SK-N-SH treated with all-trans-retinoic acid at 6 μM for 48 hours (cell line): Measurements from ENCODE around the gene CISD3.

Experiments used
- ARNTL ChIP-seq: fragments of 450-650 bp; formaldehyde crosslinking; IDR thresholded peaks from 2 replicates; pipeline ENCODE4 v1.5.0; 2020; ENCODE audit warnings: low read depth, mild to moderate bottlenecking, moderate library complexity, borderline replicate concordance
- ISL1 ChIP-seq: fragments of 250-450 bp; sonication (Bioruptor Pico); IDR thresholded peaks from 2 replicates; pipeline ENCODE4 v2.1.2; 2022; ENCODE audit warnings: mild to moderate bottlenecking, moderate library complexity
- OSR1 ChIP-seq: fragments of 250-450 bp; sonication (Bioruptor Pico); IDR thresholded peaks from 2 replicates; pipeline ENCODE4 v1.8.0; 2022; ENCODE audit warnings: moderate library complexity, mild to moderate bottlenecking, inconsistent platforms
- PATZ1 ChIP-seq: fragments of 250-450 bp; sonication (Bioruptor Pico); IDR thresholded peaks from 2 replicates; pipeline ENCODE4 v1.8.0; 2020; ENCODE audit warnings: mild to moderate bottlenecking, moderate library complexity, borderline replicate concordance
- SNAI2 ChIP-seq: fragments of 250-450 bp; sonication (Bioruptor Pico); IDR thresholded peaks from 2 replicates; pipeline ENCODE4 v1.5.0; 2020; ENCODE audit warnings: mild to moderate bottlenecking, moderate library complexity

- TF ChIP-seq SNAI2 = no peak
- TF ChIP-seq PATZ1 (CRISPR knock-in tag) = no peak
- no peak for TF ChIP-seq ISL1 (CRISPR knock-in tag)
- TF ChIP-seq OSR1 = no peak
- TF ChIP-seq ARNTL (CRISPR knock-in tag) = no peak
Measured at GRCh38 chr17:38746849-38747462, 16.8 kb downstream of the CISD3 start.
